Heart left ventricle (tissue), 16 donors: ENCODE data around the gene ACIN1. TPM values are rescaled to one million over a fixed set of nuclear protein-coding genes. Genes with fewer than 3 reads are reported as not detected.

Experiments used
- ATAC-seq, 4 donors: fragments of 200-7000 bp; cut with Tn5 transposase; one replicate each; pipeline ENCODE4 v1.9.1; 2020 to 2022; ENCODE audit warnings: moderate library complexity in 4 of 4, mild to moderate bottlenecking in 3 of 4, moderate number of reproducible peaks in 1 of 4
- DNase-seq, 5 donors: peaks; one replicate each; pipeline ENCODE4 v3.0.0-alpha.2; 2020
- H3K27ac ChIP-seq, 12 donors: fragments of 200-600 bp; sonication (generic) in 4 of 12; one replicate each; pipeline versions ENCODE4 v1.5.0 to v1.8.0; 2016 to 2022; ENCODE audit warnings: mild to moderate bottlenecking in 2 of 12
- H3K27me3 ChIP-seq, 9 donors: fragments of 200-600 bp; sonication (generic) in 2 of 9; one replicate each; pipeline versions ENCODE4 v1.5.1 to v1.8.0; 2016 to 2022; ENCODE audit warnings: mild to moderate bottlenecking in 3 of 9
- H3K36me3 ChIP-seq, 9 donors: fragments of 200-600 bp; sonication (generic) in 2 of 9; one replicate each; pipeline versions ENCODE4 v1.5.0 to v1.8.0; 2018 to 2022; ENCODE audit warnings: mild to moderate bottlenecking in 2 of 9
- H3K4me1 ChIP-seq, 12 donors: fragments of 200-600 bp; sonication (generic) in 4 of 12; one replicate each; pipeline versions ENCODE4 v1.5.0 to v1.8.0; 2016 to 2022; ENCODE audit warnings: mild to moderate bottlenecking in 3 of 12
- H3K4me3 ChIP-seq, 12 donors: fragments of 200-600 bp; sonication (generic) in 4 of 12; one replicate each; pipeline versions ENCODE4 v1.5.0 to v1.8.0; 2017 to 2022; ENCODE audit warnings: mild to moderate bottlenecking in 9 of 12, moderate library complexity in 4 of 12
- H3K9me3 ChIP-seq, 12 donors: fragments of 200-600 bp; sonication (generic) in 4 of 12; one replicate each; pipeline versions ENCODE4 v1.5.0 to v1.8.0; 2016 to 2022; ENCODE audit warnings: mild to moderate bottlenecking in 1 of 12
- CTCF ChIP-seq, 12 donors: fragments of 200-600 bp; sonication (generic) in 4 of 12; IDR thresholded peaks; one replicate each; pipeline versions ENCODE4 v1.5.0 to v1.8.0; 2018 to 2022; ENCODE audit warnings: antibody characterized with exemption in 12 of 12, mild to moderate bottlenecking in 5 of 12
- POLR2A ChIP-seq, 2 donors: fragments of 450-650 bp; IDR thresholded peaks; one replicate each; pipeline ENCODE4 v1.6.1; 2017; ENCODE audit warnings: antibody characterized with exemption in 2 of 2, mild to moderate bottlenecking in 2 of 2, moderate library complexity in 2 of 2
- WGBS, 4 donors: extraction: QIAGEN DNeasy Blood & Tissue Kit in 2 of 4; methylation state at CpG; one replicate each; pipeline versions ENCODE4 v1.1.5 to v1.1.7; 2013 to 2018; 5-methylcytosine and 5-hydroxymethylcytosine counted together
- intact Hi-C, 10 donors: fragments of 100-400 bp; cut with DNase I; formaldehyde crosslinking; loops; one replicate each; pipeline versions ENCODE4 v1.11.1 to v1.14.2; 2022
- polyA plus RNA-seq, 2 donors: library from polyadenylated mRNA; stranded (reverse); fragments of 200-250 nt; gene quantifications; one replicate each; pipeline ENCODE4 v1.2.3, GENCODE V29; 2013
- total RNA-seq, 9 donors: library from RNA; depleted of rRNA in 2 of 9; stranded (reverse); fragments of >200 nt in 2 of 9; fragmentation: NEBNext Ultra II Directional in 3 of 9; extraction: Animal tissue kit (Norgen Biotek cat#: 25700) in 3 of 9; gene quantifications; one replicate each; pipeline versions ENCODE4 v1.1.0 to v1.2.4, GENCODE V29; 2016 to 2023
- donor health status: ischemic (EF 13 %, LVEDD 7.1; RV severe dilation, severe dysfunction).
- donor health status: healthy with polysubstance abuse.
- donor health status: DM: no; HTN: yes; CAD: no.
- donor health status: DM: no; HTN: no; CAD: no.
- donor health status: ischemic (EF 25% LVEDD 6.9; RV normal size, moderate dysfunction).
- donor health status: ischemic (EF 25% LVEDD 5.7; RV mildly dilated, moderate dysfunction).
- donor health status: healthy.
- donor health status: DM: yes; HTN: yes; CAD: no.
- donor health status: ischemic (EF 35%, LVEDD 5.7; RV mildly dilated, moderate dysfunction).
- donor health status: nonischemic (EF 11% LVEDD 7.7; RV severe dilation, severe dysfunction).
- donor health status: DM: yes; HTN: yes; CAD: no.
- donor health status: PGD.
- donor health status: ischemic (EF 29% LVEDD 5.4; RV normal size, mild dysfunction).
- donor health status: nonischemic (EF 23%, LVEDD 6.1; RV moderate dilation, normal function).

Gene ACIN1
- total and polyA plus RNA-seq, 11 donors = 42.0 to 91.2 (median 65.6) TPM

GRCh38 chr14:23093104-23093503 is 1.8 kb downstream of the ACIN1 start:
- DNase-seq (no peak), ATAC-seq (no peak)
- Histone ChIP-seq H3K27ac (no peak overlapping the region), H3K27me3 (no peaks in the 10 kb centered on the region), H3K4me3 (peak overlapping the region in 4 of 12 donors; percentile 74 to 91 (median 83)), H3K4me1 (peaks cover 5 to 58% (median 39%) of the 10 kb centered on the region in 12 donors), H3K9me3 (no peaks in the 10 kb centered on the region), H3K36me3 (peaks cover 0 to 61% (median 59%) of the 10 kb centered on the region in 9 donors)
- intact Hi-C loops = loop anchor here in 1 of 10 donors (10.0 kb wide), 1 partner anchor 212 kb away; the partner anchor contains the start of genes BCL2L2 and PPP1R3E
- TF ChIP-seq CTCF (IDR thresholded peaks at IDR 0.05) = no peak
- TF ChIP-seq POLR2A (IDR thresholded peaks at IDR 0.05) = no peak
- 60 to 65% (median 64%) methylated on average over 2 of the region's 2 CpGs for WGBS, 4 donors

- Histone ChIP-seq H3K27ac (no peak overlapping the region), H3K27me3 (no peaks in the 10 kb centered on the region), H3K9me3 (no peaks in the 10 kb centered on the region), H3K4me3 (no peak overlapping the region), H3K4me1 (peaks cover 1 to 52% (median 30%) of the 10 kb centered on the region in 12 donors), H3K36me3 (peaks cover 0 to 69% (median 65%) of the 10 kb centered on the region in 9 donors)
- TF ChIP-seq POLR2A (IDR thresholded peaks at IDR 0.05) (no peak), CTCF (IDR thresholded peaks at IDR 0.05) (no peak)
- no peak for DNase-seq
- intact Hi-C loops = loop anchor here in 1 of 10 donors (10.0 kb wide), 1 partner anchor 213 kb away; the partner anchor contains the start of genes BCL2L2 and PPP1R3E
- WGBS, 4 donors = 82 to 89% (median 84%) methylated on average over 12 of the region's 12 CpGs
- ATAC-seq = no peak
Observed at GRCh38 chr14:23091294-23092225, 3.4 kb downstream of the ACIN1 start.

GRCh38 chr14:23090254-23090636 is 4.7 kb downstream of the ACIN1 start:
- ATAC-seq = no peak
- H3K27ac ChIP-seq = no peak overlapping the region
- 24 to 51% (median 39%) methylated on average over 4 of the region's 4 CpGs for whole genome bisulfite sequencing, 4 donors

More at GRCh38 chr14:23090254-23090636, 4.7 kb downstream of the ACIN1 start:
- no peaks in the 10 kb centered on the region for H3K9me3 ChIP-seq
- H3K4me3 ChIP-seq = no peak overlapping the region
- no peaks in the 10 kb centered on the region for H3K27me3 ChIP-seq
- intact Hi-C loops = loop anchor here in 1 of 10 donors (10.0 kb wide), 1 partner anchor 215 kb away; the partner anchor contains the start of genes BCL2L2 and PPP1R3E
- H3K36me3 ChIP-seq = peaks cover 0 to 82% (median 79%) of the 10 kb centered on the region in 9 donors
- no peak for DNase-seq
- TF ChIP-seq CTCF (IDR thresholded peaks at IDR 0.05) (no peak), POLR2A (IDR thresholded peaks at IDR 0.05) (no peak)
- peaks cover 0 to 46% (median 31%) of the 10 kb centered on the region in 12 donors for H3K4me1 ChIP-seq
